Muscle of leg (tissue), 11 donors: ENCODE results near the gene ATF4. TPM values are rescaled to one million over a fixed set of nuclear protein-coding genes. Genes with fewer than 3 reads are reported as not detected.

Experiments
- DNase-seq: peaks from one replicate; pipeline ENCODE4 v3.0.0; 2013
- H3K27ac ChIP-seq: one replicate; pipeline ENCODE4 v1.5.1; 2013; ENCODE audit warnings: mild to moderate bottlenecking, low read length, control low read depth
- H3K27me3 ChIP-seq: one replicate; pipeline ENCODE4 v1.6.1; 2013; ENCODE audit warnings: low read length; ENCODE audit not compliant: control insufficient read depth, insufficient read depth
- H3K36me3 ChIP-seq: one replicate; pipeline ENCODE4 v1.6.1; 2013; ENCODE audit warnings: low read length; ENCODE audit not compliant: control insufficient read depth, insufficient read depth
- H3K4me1 ChIP-seq: one replicate; pipeline ENCODE4 v1.6.1; 2013; ENCODE audit warnings: low read length; ENCODE audit not compliant: control insufficient read depth, insufficient read depth
- H3K4me3 ChIP-seq: one replicate; pipeline ENCODE4 v1.5.1; 2013; ENCODE audit warnings: low read length, control low read depth
- H3K9me3 ChIP-seq: replicated peaks from 2 replicates; pipeline ENCODE4 v1.6.1; 2013; ENCODE audit warnings: low read depth, low read length; ENCODE audit not compliant: control insufficient read depth
- WGBS: methylation state at CpG from one replicate; pipeline ENCODE4 v1.1.5; 2013; ENCODE audit warnings: missing lambda C conversion rate; ENCODE audit not compliant: insufficient coverage; 5-methylcytosine and 5-hydroxymethylcytosine counted together
- polyA plus RNA-seq, 8 donors: library from polyadenylated mRNA; unstranded; fragments of 120-200 nt; gene quantifications; one replicate each; pipeline versions ENCODE4 v1.2.1 to v1.2.3, GENCODE V29; 2013; ENCODE audit warnings: inconsistent platforms in 1 of 8, low replicate concordance in 1 of 8; ENCODE audit not compliant: insufficient read length in 8 of 8, insufficient read depth in 1 of 8
- total RNA-seq: library from RNA; stranded (reverse); fragments of 120-200 nt; gene quantifications from one replicate; pipeline ENCODE4 v1.2.4, GENCODE V29; 2013

Gene ATF4
- total and polyA plus RNA-seq, 9 donors, result 306 to 403 (median 315) TPM

DNA sequence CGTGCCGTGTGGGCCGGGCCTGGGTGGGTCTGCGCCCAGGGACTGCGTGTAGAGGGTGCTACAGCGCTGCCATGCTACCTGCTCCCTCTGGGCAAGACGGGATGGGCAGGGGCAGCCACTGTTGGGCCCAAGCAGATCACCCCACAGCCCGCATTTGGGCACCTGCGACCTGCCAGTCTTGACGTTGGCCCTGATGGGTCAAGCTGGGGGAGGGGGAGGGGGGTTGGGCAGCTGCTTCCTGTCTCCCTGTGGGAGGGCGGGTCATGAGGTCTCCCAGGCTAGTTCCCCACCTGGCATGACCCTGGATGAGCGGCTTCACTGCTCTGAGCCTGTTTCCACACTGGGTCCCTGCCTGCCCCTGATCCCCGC lies 15.0 kb downstream of the ATF4 start:
- peaks cover 21% of the 10 kb centered on the region for H3K4me1 ChIP-seq
- no peaks in the 10 kb centered on the region for H3K9me3 ChIP-seq
- 35% methylated on average over 7 of the region's 13 CpGs for WGBS
- no peak overlapping the region for H3K4me3 ChIP-seq
- peaks cover 6% of the 10 kb centered on the region for H3K27me3 ChIP-seq
- peaks cover 11% of the 10 kb centered on the region for H3K36me3 ChIP-seq
- no peak overlapping the region for H3K27ac ChIP-seq
- peak; percentile 24 for DNase-seq

GRCh38 chr22:39535831-39536449 lies 15.6 kb downstream of the ATF4 start:
- Histone ChIP-seq H3K4me3 (no peak overlapping the region), H3K9me3 (no peaks in the 10 kb centered on the region), H3K27me3 (peaks cover 6% of the 10 kb centered on the region), H3K36me3 (peaks cover 6% of the 10 kb centered on the region), H3K27ac (no peak overlapping the region), H3K4me1 (peaks cover 20% of the 10 kb centered on the region)
- 71% methylated on average over 1 of the region's 15 CpGs for WGBS
- no peak for DNase-seq

GRCh38 chr22:39536711-39537110 lies 16.3 kb downstream of the ATF4 start:
- peaks cover 6% of the 10 kb centered on the region for H3K27me3 ChIP-seq
- H3K36me3 ChIP-seq, result no peaks in the 10 kb centered on the region
- peaks cover 13% of the 10 kb centered on the region for H3K4me1 ChIP-seq
- no peak overlapping the region for H3K4me3 ChIP-seq
- H3K9me3 ChIP-seq, result no peaks in the 10 kb centered on the region
- no peak for DNase-seq
- 66% methylated on average over 8 of the region's 8 CpGs for WGBS
- H3K27ac ChIP-seq, result no peak overlapping the region

DNA sequence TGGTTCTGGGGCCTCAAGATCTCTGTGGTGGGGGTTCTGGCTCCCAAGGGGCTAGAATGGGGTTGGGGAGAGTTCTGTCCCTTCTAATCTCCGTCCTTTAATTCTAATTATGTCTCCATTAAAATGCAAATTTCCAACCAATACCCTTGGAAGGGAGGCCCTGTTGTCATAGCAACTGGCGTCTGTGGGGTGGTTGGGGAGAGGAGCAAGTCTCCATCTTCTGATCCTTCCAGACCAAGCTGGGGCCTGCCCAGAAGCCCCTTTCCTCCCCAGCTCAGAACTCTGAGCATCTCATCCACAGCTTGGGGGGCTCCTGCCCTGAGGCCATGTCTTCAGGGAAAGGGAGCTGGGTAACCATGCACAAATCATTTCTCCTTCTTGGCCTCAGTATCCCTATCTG lies 17.6 kb downstream of the ATF4 start:
- peaks cover 6% of the 10 kb centered on the region for H3K27me3 ChIP-seq
- no peak overlapping the region for H3K4me3 ChIP-seq
- no peaks in the 10 kb centered on the region for H3K9me3 ChIP-seq
- no CpG with 5 or more reads among the region's 2 CpGs for WGBS
- no peaks in the 10 kb centered on the region for H3K36me3 ChIP-seq
- DNase-seq, result no peak
- peaks cover 10% of the 10 kb centered on the region for H3K4me1 ChIP-seq
- no peak overlapping the region for H3K27ac ChIP-seq

- Histone ChIP-seq H3K36me3 (no peaks in the 10 kb centered on the region), H3K4me3 (no peak overlapping the region), H3K27ac (no peak overlapping the region), H3K4me1 (no peaks in the 10 kb centered on the region), H3K27me3 (peaks cover 27% of the 10 kb centered on the region), H3K9me3 (no peaks in the 10 kb centered on the region)
- WGBS, result 17% methylated on average over 5 of the region's 11 CpGs
- no peak for DNase-seq
These were observed 22.7 kb downstream of the ATF4 start for GRCh38 chr22:39543095-39543494.

- Histone ChIP-seq H3K4me1 (no peaks in the 10 kb centered on the region), H3K4me3 (no peak overlapping the region), H3K27me3 (peaks cover 34% of the 10 kb centered on the region), H3K27ac (no peak overlapping the region), H3K9me3 (no peaks in the 10 kb centered on the region), H3K36me3 (no peaks in the 10 kb centered on the region)
- peak; percentile 58 for DNase-seq
- 16% methylated on average over 20 of the region's 39 CpGs for WGBS
These were observed 25.3 kb downstream of the ATF4 start for GRCh38 chr22:39545386-39546365.

DNA sequence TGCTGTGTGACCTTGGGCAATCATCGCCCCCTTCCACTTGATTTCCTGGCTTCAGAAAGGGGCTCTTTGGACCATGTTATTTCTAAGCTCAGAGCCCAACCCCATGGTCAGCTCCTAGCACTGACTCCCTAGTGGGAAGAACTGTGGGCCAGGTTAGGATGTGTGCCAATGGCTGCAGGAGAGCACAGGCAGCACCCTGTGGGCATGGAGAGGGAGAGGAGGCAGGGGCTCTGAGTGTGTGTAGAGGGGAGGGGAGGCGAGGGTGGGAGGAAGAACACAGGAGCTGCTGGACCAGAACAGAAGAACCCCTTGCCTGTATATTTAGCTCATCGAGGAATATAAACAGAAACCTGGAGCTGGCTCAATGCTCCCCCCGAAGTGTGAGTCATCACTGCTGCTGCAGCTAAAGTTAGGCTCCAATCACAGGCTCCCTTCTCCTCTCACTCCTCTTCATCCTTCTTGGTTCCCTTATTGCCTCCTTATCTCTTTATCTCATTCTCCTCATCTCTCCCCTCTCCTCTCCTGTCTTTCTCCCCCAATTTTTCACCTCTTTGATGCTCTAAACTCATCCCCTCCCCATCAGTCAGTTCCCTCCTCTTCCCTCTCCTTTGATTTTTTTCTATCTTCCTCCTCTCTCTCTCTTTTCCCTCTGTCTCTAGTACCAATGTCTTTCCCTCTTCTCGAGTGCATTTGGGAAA lies 26.7 kb downstream of the ATF4 start:
- Histone ChIP-seq H3K4me1 (no peaks in the 10 kb centered on the region), H3K27ac (no peak overlapping the region), H3K9me3 (no peaks in the 10 kb centered on the region), H3K36me3 (no peaks in the 10 kb centered on the region), H3K27me3 (peaks cover 37% of the 10 kb centered on the region), H3K4me3 (no peak overlapping the region)
- 50% methylated on average over 3 of the region's 5 CpGs for WGBS
- no peak for DNase-seq

- H3K4me1 ChIP-seq, result no peaks in the 10 kb centered on the region
- no peaks in the 10 kb centered on the region for H3K9me3 ChIP-seq
- no peak overlapping the region for H3K4me3 ChIP-seq
- H3K27me3 ChIP-seq, result peaks cover 38% of the 10 kb centered on the region
- no peak for DNase-seq
- H3K36me3 ChIP-seq, result no peaks in the 10 kb centered on the region
- no peak overlapping the region for H3K27ac ChIP-seq
- 38% methylated on average over 2 of the region's 2 CpGs for WGBS
These were observed 27.2 kb downstream of the ATF4 start for GRCh38 chr22:39547587-39547947.

GRCh38 chr22:39553429-39553828 lies 33.1 kb downstream of the ATF4 start:
- no peaks in the 10 kb centered on the region for H3K36me3 ChIP-seq
- no peaks in the 10 kb centered on the region for H3K9me3 ChIP-seq
- H3K27ac ChIP-seq, result no peak overlapping the region
- H3K27me3 ChIP-seq, result peaks cover 53% of the 10 kb centered on the region
- no peak for DNase-seq
- H3K4me3 ChIP-seq, result no peak overlapping the region
- H3K4me1 ChIP-seq, result peaks cover 8% of the 10 kb centered on the region
- 92% methylated on average over 2 of the region's 3 CpGs for WGBS

GRCh38 chr22:39554151-39554550 lies 33.8 kb downstream of the ATF4 start:
- H3K27me3 ChIP-seq, result peaks cover 59% of the 10 kb centered on the region
- no peaks in the 10 kb centered on the region for H3K9me3 ChIP-seq
- H3K4me3 ChIP-seq, result no peak overlapping the region
- no peak overlapping the region for H3K27ac ChIP-seq
- H3K36me3 ChIP-seq, result no peaks in the 10 kb centered on the region
- WGBS, result 33% methylated on average over 1 of the region's 3 CpGs
- peak; percentile 46 for DNase-seq
- peaks cover 9% of the 10 kb centered on the region for H3K4me1 ChIP-seq
